IMR-90 (cell line): ENCODE results near the gene KRT76.

Experiments used
- BHLHE40 ChIP-seq: fragments of 150-350 bp; IDR thresholded peaks from 2 replicates; pipeline ENCODE4 v1.6.1; 2016; ENCODE audit warnings: mild to moderate bottlenecking, low read depth, low read length
- CTCF ChIP-seq: conservative IDR thresholded peaks from 2 replicates; pipeline ENCODE4 v1.5.1; 2012; ENCODE audit warnings: mild to moderate bottlenecking, low read depth, low read length, improper control_type of control experiment
- MAFK ChIP-seq: IDR thresholded peaks from 2 replicates; pipeline ENCODE4 v1.6.1; 2012; ENCODE audit warnings: low read depth, low read length, improper control_type of control experiment
- MXI1 ChIP-seq: IDR thresholded peaks from 2 replicates; pipeline ENCODE4 v1.6.1; 2012; ENCODE audit warnings: low read depth, mild to moderate bottlenecking, low read length, moderate library complexity, borderline replicate concordance
- POLR2A ChIP-seq: IDR thresholded peaks from 2 replicates; pipeline ENCODE4 v1.6.1; 2012; ENCODE audit warnings: mild to moderate bottlenecking, low read depth, low read length
- RAD21 ChIP-seq: IDR thresholded peaks from 2 replicates; pipeline ENCODE4 v1.6.1; 2012; ENCODE audit warnings: low read length, improper control_type of control experiment
- RCOR1 ChIP-seq: IDR thresholded peaks from 2 replicates; pipeline ENCODE4 v1.6.1; 2012; ENCODE audit warnings: mild to moderate bottlenecking, low read length, improper control_type of control experiment; ENCODE audit not compliant: insufficient replicate concordance
- RFX5 ChIP-seq: IDR thresholded peaks from 2 replicates; pipeline ENCODE4 v1.8.0; 2012; ENCODE audit warnings: low read depth, mild to moderate bottlenecking, low read length, moderate library complexity
- TF ChIP-seq, protein P1 (sequence below): fragments of 150-350 bp; IDR thresholded peaks from 2 replicates; pipeline ENCODE4 v1.6.1; 2017; ENCODE audit warnings: mild to moderate bottlenecking, antibody characterized with exemption, low read length, low read depth

- TF ChIP-seq RFX5 = no peak
- TF ChIP-seq CTCF = no peak
- no peak for TF ChIP-seq POLR2A
- TF ChIP-seq MXI1 = no peak
- TF ChIP-seq, protein P1, sequence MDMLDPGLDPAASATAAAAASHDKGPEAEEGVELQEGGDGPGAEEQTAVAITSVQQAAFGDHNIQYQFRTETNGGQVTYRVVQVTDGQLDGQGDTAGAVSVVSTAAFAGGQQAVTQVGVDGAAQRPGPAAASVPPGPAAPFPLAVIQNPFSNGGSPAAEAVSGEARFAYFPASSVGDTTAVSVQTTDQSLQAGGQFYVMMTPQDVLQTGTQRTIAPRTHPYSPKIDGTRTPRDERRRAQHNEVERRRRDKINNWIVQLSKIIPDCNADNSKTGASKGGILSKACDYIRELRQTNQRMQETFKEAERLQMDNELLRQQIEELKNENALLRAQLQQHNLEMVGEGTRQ = no peak
- TF ChIP-seq RAD21 = no peak
- no peak for TF ChIP-seq BHLHE40
- TF ChIP-seq MAFK = no peak
- no peak for TF ChIP-seq RCOR1
Observed at GRCh38 chr12:52765702-52766101, 11.4 kb downstream of the KRT76 start.
